Astrocyte (in vitro differentiated cells and primary cell): ENCODE data around the gene CNTNAP5.

Experiments used
- EZH2 ChIP-seq: IDR thresholded peaks from 2 replicates; pipeline ENCODE4 v1.6.1; 2012; ENCODE audit warnings: mild to moderate bottlenecking, low read length, inconsistent platforms; ENCODE audit not compliant: insufficient read depth
- TF ChIP-seq, protein P1 (sequence below): IDR thresholded peaks from 2 replicates; pipeline ENCODE4 v1.5.1; 2011; ENCODE audit warnings: low read depth, mild to moderate bottlenecking, inconsistent platforms, low read length, moderate library complexity; ENCODE audit not compliant: insufficient read depth

DNA sequence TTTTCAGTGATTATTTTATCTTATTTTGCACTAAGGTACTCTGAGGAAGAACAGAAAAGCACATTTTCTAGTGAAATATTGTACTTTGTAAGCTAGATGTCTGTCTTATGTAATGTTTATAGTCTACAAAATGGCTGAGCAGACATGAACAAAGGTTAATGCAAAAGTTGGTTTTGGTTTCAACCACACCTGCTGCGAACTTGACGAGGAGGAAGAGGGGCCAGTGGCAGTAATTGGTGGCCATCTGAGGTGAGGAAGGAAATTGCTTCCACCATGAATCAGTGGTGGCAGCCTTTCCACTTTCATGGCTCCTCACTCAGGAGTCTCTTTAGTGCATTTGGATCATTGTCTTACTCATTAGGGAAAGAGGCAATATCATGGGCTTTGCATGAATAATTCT lies 894.2 kb downstream of the CNTNAP5 start:
- TF ChIP-seq, protein P1, sequence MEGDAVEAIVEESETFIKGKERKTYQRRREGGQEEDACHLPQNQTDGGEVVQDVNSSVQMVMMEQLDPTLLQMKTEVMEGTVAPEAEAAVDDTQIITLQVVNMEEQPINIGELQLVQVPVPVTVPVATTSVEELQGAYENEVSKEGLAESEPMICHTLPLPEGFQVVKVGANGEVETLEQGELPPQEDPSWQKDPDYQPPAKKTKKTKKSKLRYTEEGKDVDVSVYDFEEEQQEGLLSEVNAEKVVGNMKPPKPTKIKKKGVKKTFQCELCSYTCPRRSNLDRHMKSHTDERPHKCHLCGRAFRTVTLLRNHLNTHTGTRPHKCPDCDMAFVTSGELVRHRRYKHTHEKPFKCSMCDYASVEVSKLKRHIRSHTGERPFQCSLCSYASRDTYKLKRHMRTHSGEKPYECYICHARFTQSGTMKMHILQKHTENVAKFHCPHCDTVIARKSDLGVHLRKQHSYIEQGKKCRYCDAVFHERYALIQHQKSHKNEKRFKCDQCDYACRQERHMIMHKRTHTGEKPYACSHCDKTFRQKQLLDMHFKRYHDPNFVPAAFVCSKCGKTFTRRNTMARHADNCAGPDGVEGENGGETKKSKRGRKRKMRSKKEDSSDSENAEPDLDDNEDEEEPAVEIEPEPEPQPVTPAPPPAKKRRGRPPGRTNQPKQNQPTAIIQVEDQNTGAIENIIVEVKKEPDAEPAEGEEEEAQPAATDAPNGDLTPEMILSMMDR: no peak
- TF ChIP-seq EZH2: no peak
